ENCODE measurements around the gene KCNC4. TPM values are rescaled to one million over a fixed set of nuclear protein-coding genes. Genes with fewer than 3 reads are reported as not detected.

The KCNC4 gene
- total and polyA plus RNA-seq, 2 of the 4 experiments (the other 2 are of a cell fraction), result 0.18 to 2.3 TPM

- Histone ChIP-seq H4K91ac (ENCODE audit: insufficient read depth, low read depth, low read length) (no peak overlapping the region), H2BK5ac (ENCODE audit: low read depth, low read length, poor library complexity, severe bottlenecking) (no peak overlapping the region), H3K9ac (ENCODE audit: low read depth, low read length) (no peak overlapping the region), H3K36me3 (ENCODE audit: control insufficient read depth, insufficient read depth, low read length) (no peaks in the 10 kb centered on the region), H2AK5ac (ENCODE audit: low read depth, low read length) (no peak overlapping the region), H2BK120ac (ENCODE audit: low read depth, low read length) (no peak overlapping the region), H4K5ac (ENCODE audit: low read depth, low read length) (no peak overlapping the region), H3K23ac (ENCODE audit: low read depth, low read length) (no peak overlapping the region), H3K4ac (ENCODE audit: low read depth, low read length) (no peak overlapping the region), H3K56ac (ENCODE audit: extremely low read depth, insufficient read depth, low read length) (no peak overlapping the region), H2AFZ (replicated peaks; ENCODE audit: low read length, poor library complexity) (no peak overlapping the region), H3K79me1 (ENCODE audit: low read depth in 1 of 2, low read length in 2 of 2) (no peaks in the 10 kb centered on the region), H2BK15ac (ENCODE audit: low read depth, low read length) (no peak overlapping the region), H3K18ac (ENCODE audit: low read depth, low read length) (no peak overlapping the region), H3K27me3 (ENCODE audit: control insufficient read depth, insufficient read depth, low read length) (peaks cover 36% of the 10 kb centered on the region), H4K8ac (ENCODE audit: low read depth in 2 of 2, low read length in 2 of 2) (no peak overlapping the region), H3K27ac (ENCODE audit: insufficient read depth, low read length) (no peak overlapping the region), H3K9me1 (ENCODE audit: insufficient read depth, low read length) (no peaks in the 10 kb centered on the region), H3K4me1 (ENCODE audit: control insufficient read depth, insufficient read depth, low read length) (no peaks in the 10 kb centered on the region), H2AK9ac (replicated peaks; ENCODE audit: low read depth, low read length, poor library complexity) (no peak overlapping the region), H4K20me1 (ENCODE audit: insufficient read depth, low read length) (no peaks in the 10 kb centered on the region), H2BK20ac (ENCODE audit: low read depth, low read length) (no peak overlapping the region), H3K4me3 (ENCODE audit: insufficient read depth, low read depth, low read length) (no peak overlapping the region), H3K4me2 (ENCODE audit: low read depth, low read length) (no peak overlapping the region), H3K9me3 (ENCODE audit: control insufficient read depth, insufficient read depth, low read length) (no peaks in the 10 kb centered on the region), H3K14ac (replicated peaks; ENCODE audit: low read depth, low read length) (no peak overlapping the region)
- CTCF ChIA-PET, result no interaction called here
- dilution Hi-C loops (cut with HindIII; ENCODE audit: low sequenced_read_pairs, unreplicated experiment), result no loop called here
- POLR2A ChIA-PET (ENCODE audit: unreplicated experiment), result no interaction called here
- 60% methylated on average over 1 of the region's 6 CpGs; no CpG with 5 or more reads in 1 of the 2 experiments for WGBS, 2 experiments (ENCODE audit: extremely low coverage in 2 of 2, insufficient read length in 1 of 2)
- TF ChIP-seq CTCF (conservative IDR thresholded peaks at IDR 0.05; ENCODE audit: low read depth, low read length) (no peak), NFE2L2 (IDR thresholded peaks at IDR 0.05; ENCODE audit: low read depth, low read length) (no peak), ELK1 (IDR thresholded peaks at IDR 0.05; ENCODE audit: borderline replicate concordance, low read depth, low read length) (no peak), BHLHE40 (IDR thresholded peaks at IDR 0.05; ENCODE audit: low read depth, low read length) (no peak), MXI1 (IDR thresholded peaks at IDR 0.05; ENCODE audit: borderline replicate concordance, low read depth, low read length) (no peak), POLR2A (IDR thresholded peaks at IDR 0.05; ENCODE audit: low read depth, low read length) (no peak)
- BruUV-seq (replicated peaks), result no TSS peak
- intact Hi-C loops (cut with micrococcal nuclease), result no loop called here
- ATAC-seq (ENCODE audit: low read depth), result no peak
- in situ Hi-C loops (cut with MboI; ENCODE audit: low sequenced_read_pairs), result no loop called here
- no peak for DNase-seq
Measured at GRCh38 chr1:110254604-110255391, 44.7 kb downstream of the KCNC4 start.
